Measurements from ENCODE around the gene CCDC85C.
"Not testable (repeated sequence)": the region's sequence is repeated elsewhere in the genome, so short reads cannot be mapped to it uniquely, and the experiment has no call there.

CCDC85C gene

DNA sequence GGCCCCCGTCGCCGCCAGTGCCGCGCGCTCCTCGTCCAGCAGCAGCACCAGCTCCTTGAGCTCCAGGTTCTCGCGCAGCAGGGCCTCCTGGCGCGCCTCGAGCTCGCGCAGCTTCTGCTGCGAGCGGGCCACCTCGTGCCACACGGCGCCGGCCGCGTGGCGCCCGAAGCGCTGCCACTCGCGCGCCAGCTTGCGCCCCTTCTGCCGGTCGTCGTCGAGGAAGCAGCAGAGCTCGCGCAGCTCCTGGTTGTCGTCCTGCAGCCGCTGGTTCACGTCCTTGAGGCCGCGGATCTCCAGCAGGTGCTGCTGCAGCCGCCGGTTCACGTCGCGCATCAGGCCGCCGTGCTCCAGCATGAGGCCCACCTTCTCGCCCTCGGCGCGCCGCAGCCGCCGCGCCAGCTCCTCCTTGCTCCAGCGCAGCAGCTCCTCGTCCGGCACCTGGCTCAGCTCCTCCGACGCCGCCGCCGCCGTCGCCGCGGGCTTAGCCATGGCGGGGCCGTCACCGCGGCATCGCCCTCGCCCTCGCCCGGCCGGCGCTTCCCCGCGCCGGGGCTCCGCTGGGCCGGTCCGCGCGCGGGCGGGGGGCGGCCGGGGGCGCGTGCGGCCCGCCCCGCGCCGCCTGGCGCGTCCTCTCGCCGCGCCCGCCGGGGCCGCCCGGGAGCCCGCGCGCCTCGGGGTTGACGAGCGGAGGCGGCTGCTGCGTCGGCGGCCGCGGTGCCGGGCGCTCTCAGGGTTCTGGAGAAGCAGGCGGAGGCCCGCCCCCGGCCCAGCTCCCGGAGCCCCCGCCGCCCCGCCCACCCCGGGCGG is at the start of gene CCDC85C:
Gene CCDC85C, minus strand, starts transcription at position 737 of the 807 bp plus-strand sequence. Its CDS starts 248 bp downstream, at position 489.
- DNase-seq, result peak; percentile 27

DNA sequence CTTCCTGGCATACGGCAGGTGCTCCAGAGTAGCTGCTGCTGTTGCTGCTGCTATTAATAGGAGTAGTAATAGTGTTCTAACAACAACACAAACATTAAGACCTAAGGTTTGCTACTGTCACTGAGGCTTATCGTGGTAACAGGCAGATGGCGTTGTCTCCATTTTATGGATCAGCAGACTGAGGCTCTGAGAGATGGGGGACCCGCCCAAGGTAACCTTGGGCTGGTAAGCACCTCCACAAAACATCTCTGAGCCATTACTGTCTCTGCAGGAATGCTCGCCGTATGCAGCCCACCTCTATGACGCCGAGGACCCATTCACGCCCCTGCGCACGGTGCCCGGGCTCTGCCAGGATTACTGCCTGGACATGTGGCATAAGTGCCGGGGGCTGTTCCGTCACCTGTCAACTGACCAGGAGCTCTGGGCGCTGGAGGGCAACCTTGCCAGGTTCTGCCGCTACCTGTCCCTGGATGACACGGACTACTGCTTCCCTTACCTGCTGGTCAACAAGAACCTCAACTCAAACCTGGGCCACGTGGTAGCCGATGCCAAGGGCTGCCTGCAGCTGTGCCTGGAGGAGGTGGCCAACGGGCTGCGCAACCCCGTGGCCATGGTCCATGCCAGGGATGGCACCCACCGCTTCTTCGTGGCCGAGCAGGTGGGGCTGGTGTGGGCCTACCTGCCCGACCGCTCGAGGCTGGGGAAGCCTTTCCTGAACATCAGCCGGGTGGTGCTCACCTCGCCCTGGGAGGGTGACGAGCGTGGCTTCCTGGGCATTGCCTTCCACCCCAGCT is 48.1 kb upstream of the CCDC85C start:
- no peak for DNase-seq

- DNase-seq, result no peak
These were observed 46.2 kb upstream of the CCDC85C start for GRCh38 chr14:99650189-99650588.

DNA sequence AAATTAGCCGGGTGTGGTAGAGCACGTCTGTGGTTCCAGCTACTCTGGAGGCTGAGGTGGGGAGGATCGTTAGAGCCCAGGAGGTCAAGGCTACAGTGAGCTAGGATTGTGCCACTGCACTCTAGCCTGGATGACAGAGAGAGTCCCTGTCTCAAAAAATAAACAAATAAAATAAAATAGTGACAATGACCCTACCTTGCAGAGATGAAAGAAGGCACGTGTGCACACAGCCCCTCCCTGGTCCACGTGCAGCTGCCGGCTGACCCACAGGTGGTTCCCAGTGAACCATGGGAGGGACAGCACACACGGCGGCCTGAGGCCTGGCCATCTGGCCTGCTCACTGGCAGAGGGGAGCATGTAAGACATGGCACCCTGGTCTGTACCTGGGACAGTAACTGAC is 45.6 kb upstream of the CCDC85C start:
- no peak for DNase-seq

GRCh38 chr14:99649219-99649618 is 45.2 kb upstream of the CCDC85C start:
- DNase-seq, result no peak

- no peak for DNase-seq
These were observed 44.2 kb upstream of the CCDC85C start for GRCh38 chr14:99648027-99648784.

DNA sequence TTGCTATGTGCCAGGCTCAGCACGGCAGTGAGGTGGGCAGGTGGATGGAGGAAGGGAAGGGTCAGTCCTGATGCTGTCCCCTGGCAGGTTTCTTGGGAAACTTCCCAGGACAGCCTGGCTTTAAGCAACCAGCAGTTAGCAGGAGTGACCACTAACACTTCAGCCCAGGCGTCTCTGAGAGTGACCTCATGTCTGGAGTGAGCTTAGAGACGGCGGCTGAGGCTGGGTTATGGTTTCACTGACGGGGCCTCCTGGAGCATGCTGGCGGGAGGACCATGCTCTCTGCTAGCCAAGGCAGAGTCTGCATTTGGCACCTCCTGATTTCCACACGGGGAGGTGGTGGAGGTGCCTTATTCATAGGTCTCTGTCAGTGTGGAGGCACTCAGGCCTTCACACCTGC is 43.4 kb upstream of the CCDC85C start:
- no peak for DNase-seq

GRCh38 chr14:99645545-99646505 is 41.8 kb upstream of the CCDC85C start:
- no peak for DNase-seq

- no peak for DNase-seq
These were observed 40.9 kb upstream of the CCDC85C start, which contains the start of gene HHIPL1 for GRCh38 chr14:99644723-99645544. TSS of gene HHIPL1 (plus strand) at chr14:99645129. CDS start at chr14:99645208, 79 bp downstream.

DNA sequence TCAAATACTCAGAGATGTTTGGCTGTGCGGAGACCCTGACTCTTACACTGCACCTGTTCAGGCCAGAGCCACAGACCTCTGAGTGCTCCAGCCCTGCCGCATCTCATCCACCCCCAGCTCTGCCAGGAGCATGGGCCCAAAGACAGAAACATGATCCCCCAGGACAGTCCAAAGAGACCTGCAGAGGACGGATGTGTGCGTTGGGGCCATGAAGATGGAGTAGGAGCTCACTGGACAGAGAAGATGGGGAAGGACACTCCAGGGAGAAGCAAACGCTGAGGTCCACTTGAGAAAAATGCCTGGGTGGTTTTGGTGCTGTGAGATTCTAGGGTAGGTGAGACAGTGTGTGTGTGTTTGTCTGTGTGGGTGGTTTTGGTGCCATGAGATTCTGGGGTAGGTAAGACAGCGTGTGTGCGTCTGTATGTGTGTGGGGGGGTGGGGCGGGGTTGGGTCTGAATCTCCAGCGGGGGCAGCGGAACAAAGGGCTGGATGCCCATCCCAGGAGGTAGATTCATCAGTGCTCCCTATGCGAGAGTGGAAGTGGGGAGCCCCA is 40.1 kb upstream of the CCDC85C start:
- no peak for DNase-seq

GRCh38 chr14:99643343-99643742 is 39.3 kb upstream of the CCDC85C start:
- no peak for DNase-seq

DNA sequence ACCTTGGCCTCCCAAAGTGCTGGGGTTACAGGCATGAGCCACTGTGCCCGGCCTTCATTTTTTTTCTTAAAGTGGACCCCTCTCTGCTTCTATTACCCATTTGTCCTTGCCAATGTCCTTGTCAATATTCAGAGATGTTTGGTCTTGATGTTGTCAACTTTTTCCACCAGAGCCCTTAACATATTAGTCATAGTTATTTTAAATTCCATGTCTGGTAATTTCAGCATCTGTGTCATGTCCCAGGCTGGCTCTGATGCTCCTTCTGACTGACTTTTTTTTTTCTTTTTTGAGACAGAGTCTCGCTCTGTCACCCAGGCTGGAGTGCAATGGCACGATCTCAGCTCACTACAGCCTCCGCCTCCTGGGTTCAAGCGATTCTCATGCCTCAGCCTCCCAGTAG is 38.8 kb upstream of the CCDC85C start:
- not testable (repeated sequence) for DNase-seq

DNA sequence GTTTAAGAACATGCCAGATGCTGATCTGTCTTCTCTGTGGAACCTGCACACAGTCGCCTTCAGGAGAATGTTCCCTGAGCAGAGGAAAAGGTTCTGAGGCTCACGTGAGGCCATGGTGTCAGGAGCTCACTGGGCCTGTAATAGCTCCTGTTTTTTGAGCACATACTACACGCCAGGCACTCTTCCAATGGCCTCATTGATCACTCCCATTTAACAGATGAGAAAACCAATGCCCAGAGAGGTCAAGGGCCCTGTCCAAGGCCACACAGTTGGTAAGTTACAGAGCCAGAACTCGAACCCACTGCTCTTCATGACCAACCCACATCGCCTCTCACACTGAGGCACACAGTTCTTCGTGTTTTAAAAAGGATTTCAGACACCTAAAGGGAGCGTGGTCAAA is 33.6 kb upstream of the CCDC85C start:
- DNase-seq, result no peak

GRCh38 chr14:99636487-99636886 is 32.5 kb upstream of the CCDC85C start:
- no peak for DNase-seq

GRCh38 chr14:99635116-99635515 is 31.1 kb upstream of the CCDC85C start:
- no peak for DNase-seq

- DNase-seq, result no peak
These were observed 30.4 kb upstream of the CCDC85C start for GRCh38 chr14:99634443-99634842.

- DNase-seq, result no peak
These were observed 29.9 kb upstream of the CCDC85C start for GRCh38 chr14:99633918-99634317.

GRCh38 chr14:99633141-99633540 is 29.1 kb upstream of the CCDC85C start:
- DNase-seq, result no peak

- no peak for DNase-seq
These were observed 28.5 kb upstream of the CCDC85C start for GRCh38 chr14:99632410-99633035.

GRCh38 chr14:99630202-99630601 is 26.2 kb upstream of the CCDC85C start:
- no peak for DNase-seq
